NCI-H1092 treated with DMSO at 0.1 percent for 48 hours (cell line): ENCODE measurements around the gene CELA2A.
"Not testable (repeated sequence)": the region's sequence is repeated elsewhere in the genome, so short reads cannot be mapped to it uniquely, and the experiment has no call there.

Experiments used
- DNase-seq: peaks from one replicate; lab custom pipeline; 2025; lab: John Stamatoyannopoulos, UW

The CELA2A gene

DNA sequence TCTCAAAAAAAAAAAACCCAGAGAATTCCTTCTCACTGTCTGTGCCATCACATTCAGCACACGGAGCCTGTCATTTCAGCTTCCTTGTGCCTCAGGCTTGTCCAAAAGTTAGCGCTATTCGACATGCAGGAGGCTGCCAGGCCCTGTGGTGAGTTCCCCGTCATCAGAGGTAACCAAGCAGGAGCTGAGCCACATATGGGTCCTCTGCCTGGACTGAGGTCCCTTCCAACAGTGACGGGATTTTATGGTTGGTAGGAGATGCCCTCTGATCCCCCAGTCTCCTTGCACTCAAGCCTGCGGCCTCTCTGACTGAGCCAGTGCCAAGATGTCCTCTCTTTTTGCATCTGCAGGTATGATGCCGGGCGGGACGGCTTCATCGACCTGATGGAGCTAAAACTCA lies 31.0 kb upstream of the CELA2A start:
- DNase-seq, result no peak

DNA sequence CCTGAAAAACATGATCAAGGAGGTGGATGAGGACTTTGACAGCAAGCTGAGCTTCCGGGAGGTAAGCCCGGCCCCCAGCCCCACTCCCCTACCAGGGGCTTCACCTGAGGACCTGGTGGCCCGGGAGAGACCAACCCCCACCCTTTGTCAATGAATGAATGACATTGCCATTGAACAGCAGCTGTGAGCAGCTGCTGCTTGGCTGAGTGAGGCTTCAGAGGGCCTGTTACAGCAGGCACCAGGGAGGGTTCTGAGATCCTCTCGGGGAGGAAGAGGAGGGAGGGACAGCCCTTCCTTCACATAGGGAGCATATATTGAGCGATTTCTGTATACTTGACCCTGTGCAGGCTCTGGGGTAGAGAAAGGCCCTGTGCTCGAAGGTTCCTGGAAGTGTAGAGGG lies 30.6 kb upstream of the CELA2A start:
- DNase-seq, result no peak

DNA sequence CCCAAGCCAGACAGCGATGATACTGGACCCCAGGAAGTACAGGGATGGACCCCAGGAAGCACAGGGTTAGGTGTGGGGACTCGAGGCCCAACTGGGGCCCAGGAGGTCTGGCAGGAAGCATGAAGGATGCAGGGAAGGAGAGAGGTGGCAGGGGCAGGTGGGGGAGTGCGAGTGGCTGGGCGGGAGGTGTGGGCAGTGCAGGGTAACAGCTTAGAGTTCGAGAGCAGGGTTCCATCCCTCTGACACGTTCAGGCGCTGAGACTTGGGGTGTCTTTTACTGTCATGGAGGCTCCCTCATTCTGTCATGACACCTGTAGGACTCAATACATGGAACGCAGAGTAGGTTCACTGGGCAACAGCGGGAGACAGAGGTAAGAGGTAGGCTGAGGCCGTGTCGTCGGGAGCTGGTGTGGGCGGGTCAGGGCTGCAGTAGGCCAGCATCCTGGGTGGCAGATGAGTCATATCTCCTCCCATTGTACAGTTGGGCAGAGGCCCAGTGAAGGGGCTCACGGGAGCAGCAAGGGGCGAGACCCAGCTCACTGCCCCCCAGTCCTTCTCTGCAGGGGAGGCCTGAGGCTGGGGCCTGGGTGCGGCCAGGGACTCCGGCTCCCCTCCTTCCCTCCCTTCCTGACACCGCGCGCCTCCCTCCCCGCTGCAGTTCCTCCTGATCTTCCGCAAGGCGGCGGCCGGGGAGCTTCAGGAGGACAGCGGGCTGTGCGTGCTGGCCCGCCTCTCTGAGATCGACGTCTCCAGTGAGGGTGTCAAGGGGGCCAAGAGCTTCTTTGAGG lies 29.8 kb upstream of the CELA2A start:
- DNase-seq, result no peak

DNA sequence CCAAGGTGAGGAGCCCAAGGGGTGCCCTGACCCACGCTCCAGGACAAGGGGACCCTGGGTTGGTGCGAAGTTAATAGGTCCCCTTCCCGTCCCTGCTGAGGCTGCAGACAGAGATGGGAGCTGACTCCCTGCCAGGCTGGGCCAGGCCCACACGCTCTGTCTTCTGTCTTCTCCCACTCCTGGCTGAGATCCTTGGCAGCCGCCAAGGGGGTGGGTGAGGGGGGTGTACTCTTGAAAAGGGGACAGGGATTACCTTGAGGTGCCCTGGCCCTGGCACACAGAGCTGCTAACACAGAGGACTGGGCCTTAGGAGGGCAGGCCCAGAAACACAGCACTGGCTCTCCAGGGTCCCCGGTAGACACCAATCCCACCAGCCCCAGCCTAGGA lies 29.3 kb upstream of the CELA2A start:
- no peak for DNase-seq

DNA sequence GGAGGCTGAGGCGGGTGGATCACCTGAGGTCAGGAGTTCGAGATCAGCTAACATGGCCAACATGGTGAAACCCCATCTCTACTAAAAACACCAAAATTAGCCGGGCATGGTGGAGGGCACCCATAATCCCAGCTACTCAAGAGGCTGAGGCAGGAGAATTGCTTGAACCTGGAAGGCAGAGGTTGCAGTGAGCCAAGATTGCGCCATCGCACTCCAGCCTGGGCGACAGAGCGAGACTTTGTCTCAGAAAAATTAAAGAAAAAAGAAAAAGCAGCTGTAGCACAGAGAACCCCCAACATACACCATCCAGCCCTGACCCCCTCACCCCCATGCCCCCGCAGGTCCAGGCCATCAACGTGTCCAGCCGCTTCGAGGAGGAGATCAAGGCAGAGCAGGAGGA lies 28.3 kb upstream of the CELA2A start:
- not testable (repeated sequence) for DNase-seq

DNA sequence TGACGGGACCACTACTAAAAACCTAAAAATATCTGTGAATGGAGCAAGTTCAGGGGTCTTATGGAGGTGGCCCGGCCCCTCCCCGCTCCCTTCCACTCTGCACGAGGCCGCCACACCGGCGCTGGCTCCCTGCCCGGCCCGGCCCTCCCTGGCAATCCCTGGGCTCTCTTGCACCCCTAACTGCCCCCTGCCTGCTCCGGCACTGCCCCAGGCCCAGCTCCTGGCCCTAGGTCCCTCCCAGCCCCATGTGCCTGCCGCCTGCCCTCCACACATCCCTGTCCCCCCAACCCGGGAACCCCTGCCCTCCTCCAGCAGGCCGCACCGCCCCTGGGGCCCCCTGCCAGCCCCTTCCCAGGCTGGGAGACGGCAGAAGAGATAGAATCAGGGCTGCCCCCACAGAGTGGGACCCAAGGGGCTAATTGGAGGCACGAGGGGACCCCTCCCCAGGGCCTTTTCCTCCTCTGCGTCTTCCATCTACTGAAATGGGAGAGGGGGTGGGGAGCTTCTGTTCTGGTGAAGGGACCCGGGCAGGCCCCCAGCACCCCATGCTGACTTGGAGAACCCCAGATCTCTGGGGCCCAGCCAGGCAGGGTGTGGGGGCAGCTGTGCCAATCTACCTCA lies 27.6 kb upstream of the CELA2A start:
- DNase-seq, result no peak

DNA sequence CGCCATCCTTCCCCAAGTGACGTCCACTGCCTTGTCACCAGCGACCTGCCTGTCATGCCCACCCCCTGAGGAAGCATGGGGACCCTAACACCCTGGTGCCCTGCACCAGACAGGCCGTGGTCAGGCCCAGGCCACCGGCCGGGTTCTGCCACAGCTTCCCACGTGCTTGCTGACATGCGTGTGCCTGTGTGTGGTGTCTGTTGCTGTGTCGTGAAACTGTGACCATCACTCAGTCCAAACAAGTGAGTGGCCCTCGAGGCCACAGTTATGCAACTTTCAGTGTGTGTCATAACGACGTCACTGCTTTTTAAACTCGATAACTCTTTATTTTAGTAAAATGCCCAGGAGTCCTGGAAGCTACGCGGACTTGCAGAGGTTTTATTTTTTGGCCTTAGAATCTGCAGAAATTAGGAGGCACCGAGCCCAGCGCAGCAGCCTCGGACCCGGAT lies 26.8 kb upstream of the CELA2A start:
- DNase-seq, result no peak

DNA sequence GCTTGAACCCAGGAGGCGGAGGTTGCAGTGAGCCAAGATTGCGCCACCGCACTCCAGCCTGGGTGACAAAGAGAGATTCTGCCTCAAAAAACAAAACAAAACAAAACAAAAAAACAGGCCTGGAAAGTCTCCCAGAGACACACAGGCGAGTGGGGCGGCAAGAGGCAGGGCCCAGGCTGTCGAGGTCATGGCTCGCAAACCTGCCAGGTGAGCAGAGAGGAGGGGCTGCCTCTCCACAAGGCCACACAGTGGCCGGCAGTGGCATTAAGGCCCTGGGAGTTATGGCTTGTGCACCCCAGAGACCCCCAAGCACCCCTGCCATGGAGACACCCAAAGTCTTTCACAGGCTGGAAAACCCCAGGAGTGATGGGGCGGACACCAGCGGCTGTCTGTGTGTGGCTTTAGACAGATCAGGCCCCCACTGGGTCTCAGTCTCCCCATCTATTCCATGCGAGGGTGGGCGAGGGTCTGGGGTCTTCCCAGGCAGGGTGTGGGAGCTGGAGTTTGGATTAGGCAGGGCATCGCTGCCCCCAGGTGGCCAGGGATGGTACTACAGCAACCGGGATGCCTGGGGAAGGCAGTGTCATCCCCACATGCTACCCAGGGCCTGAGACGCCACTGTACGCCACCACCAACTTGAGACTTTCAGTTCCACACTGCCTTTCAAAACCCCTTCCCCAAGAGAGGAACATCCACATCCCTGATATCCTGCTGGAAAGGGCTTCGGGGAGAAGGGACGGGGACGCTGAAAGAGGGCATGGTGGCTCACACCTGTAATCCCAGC lies 25.6 kb upstream of the CELA2A start:
- DNase-seq, result peak; percentile 45

DNA sequence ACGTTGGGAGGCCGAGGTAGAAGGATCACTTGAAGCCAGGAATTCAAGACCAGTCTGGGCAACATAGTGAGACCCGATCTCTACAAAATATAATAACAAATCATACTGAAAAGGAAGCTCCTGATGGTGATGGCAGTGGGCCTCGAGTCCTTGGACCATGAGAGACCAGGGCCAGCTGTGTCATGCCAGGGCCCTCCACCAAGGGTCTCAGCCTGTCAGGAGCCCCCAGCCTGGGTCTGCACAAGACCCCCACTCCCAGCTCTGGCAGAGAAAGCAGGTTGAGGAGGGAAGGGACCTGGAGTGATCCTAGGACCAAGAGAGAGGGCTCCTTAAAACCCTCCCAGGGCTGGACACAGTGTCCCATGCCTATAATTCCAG lies 25.0 kb upstream of the CELA2A start:
- DNase-seq, result no peak

DNA sequence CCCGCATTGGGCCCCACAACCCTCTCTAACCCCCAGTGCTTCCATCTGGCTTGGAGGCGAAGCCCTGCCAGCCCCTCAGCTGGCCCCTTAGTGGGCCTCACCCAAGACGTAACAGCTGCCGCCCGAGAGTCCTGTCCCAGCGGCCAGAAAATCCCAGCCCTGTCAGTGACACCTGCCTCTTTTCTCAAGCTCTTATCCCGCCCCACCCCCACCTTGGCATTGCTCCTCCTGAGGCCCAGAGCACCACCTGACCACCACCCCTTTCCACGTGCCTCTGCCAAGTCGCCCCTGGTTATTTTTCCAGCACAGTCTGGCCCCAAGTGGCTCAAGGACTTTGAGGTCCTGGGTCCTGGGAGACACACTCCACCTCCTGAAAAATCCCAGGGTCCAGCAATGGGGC lies 24.2 kb upstream of the CELA2A start:
- DNase-seq, result peak; percentile 16

DNA sequence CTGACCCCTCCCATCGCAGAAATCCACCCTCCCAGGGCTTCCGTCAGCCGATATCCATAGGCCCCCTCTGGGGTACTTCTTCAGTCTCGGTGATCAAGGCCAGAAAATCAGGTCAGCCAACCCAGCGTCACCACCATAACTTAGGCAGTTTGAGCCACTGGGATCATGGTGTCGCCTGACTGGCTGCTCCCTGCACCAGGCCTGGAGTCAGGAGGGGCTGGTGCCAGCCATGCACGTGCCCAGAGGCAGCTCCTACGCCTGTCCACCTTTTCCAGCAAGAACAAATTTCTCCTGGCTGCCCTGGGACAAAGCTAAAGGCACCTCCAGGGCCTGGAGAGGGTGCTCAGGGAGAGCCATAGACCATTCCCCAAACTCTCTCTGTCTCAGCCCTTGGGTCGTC lies 23.1 kb upstream of the CELA2A start:
- no peak for DNase-seq

DNA sequence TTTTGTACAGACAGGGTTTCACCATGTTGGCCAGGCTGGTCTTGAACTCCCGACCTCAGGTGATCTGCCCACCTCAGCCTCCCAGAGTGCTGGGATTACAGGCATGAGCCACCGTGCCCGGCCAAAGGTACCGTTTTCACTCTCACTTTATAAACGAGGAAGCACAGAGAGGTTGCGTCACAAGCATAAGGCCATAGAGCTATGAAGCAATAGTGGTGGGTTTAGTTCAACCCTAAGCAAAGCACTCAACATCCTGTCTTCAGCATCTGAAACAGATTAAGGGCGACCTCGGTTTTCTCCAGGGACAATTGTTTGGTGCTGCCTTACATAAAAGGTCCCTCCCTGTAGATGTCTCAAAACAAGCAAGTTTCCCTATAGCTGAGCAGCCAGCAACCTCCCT lies 21.8 kb upstream of the CELA2A start:
- not testable (repeated sequence) for DNase-seq

DNA sequence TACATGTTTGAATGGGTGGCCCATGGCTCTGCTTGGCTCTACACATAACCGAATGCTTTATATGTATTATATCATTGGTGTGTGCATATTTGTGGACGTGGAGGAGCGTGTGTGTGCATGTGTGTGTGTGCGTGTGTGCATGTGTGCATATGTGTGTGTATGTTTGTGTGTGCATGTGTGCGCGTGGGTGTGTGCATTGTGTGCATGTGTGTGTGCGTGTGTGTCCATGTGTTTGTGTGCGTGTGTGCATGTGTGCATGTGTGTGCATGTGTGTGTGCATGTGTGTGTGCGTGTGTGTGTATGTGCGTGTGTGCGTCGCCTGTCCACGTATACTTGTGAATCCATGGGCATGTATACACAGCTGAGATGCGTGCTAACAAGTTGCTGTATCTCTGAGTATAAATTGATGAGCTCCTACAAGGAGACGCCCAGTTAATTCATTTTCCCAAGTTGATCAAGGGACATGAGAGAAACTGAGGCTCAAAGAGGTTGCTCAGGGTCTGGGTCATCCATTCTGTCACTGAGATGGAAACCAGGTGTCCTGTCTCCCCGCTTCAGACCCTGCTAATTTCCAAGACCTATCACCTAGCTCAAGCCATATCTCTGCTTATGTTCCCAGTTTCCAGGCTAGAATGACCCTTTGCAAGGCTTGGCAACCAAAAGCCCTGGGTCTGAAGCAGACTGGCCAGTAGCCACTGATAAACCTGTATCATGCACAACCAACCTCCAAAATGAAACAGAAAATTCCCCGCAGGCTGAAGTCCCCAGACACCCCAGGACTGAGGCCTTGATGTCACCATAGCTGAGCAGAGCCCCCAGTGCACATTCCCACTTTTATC lies 21.1 kb upstream of the CELA2A start:
- no peak for DNase-seq

DNA sequence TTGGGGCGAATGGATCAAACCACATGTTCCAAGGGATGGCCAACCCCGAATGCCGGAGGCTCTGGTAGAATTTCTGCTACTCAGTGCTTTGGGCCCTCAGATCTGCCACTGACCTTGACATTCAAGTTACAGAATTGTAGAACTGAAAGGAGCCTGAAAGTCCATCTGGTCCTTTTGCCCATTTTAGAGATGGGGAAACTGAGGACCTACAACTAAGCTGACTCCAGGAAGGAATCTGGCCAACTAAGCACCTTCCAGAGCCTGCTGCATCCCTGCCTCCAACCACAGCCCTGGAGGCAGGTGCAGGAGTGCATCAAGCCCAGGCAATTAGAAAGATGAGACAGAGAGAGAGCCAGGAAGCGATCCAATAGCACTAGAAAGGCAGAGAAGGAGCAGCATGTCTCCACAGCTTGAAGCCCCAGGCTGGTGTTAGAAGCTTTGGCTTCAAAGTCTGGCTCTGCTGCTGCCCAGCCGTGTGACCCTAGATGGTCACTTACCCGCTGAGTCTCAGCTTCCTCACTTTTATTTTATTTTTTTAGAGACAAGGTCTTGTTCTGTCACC lies 19.6 kb upstream of the CELA2A start:
- DNase-seq, result peak; percentile 30

DNA sequence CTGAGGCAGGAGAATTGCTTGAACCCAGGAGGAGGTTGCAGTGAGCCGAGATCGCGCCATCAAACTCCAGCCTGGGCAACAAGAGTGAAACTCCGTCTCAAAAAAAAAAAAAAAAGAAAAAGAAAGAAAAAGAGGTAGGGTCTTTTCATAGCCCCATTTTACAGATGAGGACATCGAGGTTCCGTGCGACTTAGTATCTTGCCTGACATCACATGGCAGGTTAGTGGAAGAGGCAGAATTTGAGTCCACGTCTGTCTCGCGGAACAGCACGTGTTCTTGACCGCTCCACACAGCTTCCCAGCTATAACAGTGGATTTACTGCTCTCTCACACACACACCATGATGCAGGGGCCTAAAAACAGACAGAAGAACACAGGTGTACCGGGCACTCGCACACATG lies 17.2 kb upstream of the CELA2A start:
- DNase-seq, result no peak

DNA sequence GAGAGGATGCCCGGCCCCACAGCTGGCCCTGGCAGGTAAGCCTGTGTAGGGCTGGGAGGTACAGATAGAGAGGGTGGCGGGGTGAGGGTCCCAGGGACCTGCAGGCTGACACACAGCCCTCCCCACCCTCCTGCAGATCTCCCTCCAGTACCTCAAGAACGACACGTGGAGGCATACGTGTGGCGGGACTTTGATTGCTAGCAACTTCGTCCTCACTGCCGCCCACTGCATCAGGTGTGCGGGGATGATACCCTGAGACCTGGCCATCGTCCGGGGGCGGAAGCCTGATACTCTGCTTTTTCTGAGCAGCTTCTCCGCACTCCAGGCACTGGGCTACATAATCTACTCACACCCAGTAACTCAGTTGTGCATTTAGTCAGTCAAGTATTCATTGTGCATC lies 16.2 kb upstream of the CELA2A start:
- no peak for DNase-seq

DNA sequence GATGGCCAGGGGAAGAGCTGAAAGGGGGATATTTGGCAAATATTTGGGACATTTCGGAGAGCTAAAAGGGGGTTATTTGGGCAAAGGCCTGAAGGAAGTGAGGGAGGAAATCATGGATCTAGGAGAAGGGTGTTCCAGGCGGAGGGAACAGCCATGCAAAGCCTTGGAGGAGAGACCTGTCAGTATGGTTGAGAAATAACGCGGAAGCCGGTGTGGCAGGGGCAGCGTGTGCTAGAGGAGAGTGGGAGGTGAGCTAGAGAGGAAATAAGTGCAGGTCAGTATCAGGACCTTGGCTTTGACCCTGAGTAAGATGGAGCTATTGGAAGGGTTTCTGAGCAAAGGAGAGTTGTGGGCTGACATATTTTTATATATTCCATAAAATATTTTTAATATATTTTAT lies 15.3 kb upstream of the CELA2A start:
- no peak for DNase-seq

DNA sequence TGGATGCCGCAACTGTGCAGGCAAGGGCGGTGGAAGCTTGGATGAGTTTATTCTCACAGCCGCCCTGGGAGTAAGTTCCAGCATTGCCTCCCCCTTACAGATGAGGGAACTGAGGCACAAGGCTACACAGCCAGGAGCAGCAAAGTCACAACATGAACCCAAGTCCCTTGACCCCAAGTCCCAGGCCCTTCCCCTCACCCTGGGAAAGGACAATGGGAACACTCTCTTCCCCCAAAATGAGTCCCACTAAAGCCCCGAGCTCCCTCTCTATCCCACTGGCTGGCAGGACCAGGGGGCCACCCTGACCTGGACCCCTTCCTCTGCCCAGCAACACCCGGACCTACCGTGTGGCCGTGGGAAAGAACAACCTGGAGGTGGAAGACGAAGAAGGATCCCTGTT lies 14.4 kb upstream of the CELA2A start:
- no peak for DNase-seq

DNA sequence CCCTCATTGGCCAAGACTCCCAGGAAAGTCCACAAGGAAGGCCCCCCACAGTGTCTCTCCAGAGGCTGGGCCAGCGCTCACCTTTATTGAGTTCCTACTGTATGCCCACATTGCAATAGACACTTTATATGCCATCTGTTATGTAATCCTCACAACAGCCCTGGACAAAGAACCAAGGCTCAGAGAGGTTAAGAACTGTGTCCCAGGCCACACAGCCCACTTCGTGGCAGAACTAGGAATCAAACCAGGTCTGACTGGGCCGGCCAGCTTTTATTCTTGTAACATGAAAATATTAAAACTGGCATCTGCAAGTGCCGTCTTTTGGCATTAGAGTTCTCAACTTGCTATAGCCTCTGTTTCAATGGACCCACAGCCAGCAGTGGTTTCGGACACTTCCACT lies 13.8 kb upstream of the CELA2A start:
- no peak for DNase-seq

DNA sequence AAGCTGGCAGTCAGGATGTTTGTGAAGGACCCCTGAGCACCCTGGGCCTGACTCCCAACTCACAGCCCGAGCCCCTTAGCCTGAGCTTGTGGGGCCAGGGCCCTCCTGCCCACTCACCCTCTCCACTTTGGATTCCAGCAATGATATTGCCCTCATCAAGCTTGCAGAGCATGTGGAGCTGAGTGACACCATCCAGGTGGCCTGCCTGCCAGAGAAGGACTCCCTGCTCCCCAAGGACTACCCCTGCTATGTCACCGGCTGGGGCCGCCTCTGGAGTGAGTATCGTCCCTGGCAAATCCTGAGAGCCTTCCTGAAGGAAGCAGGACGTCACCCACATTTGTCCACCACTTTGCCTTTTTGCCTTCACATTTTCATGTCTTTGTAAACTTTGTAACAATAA lies 13.3 kb upstream of the CELA2A start:
- no peak for DNase-seq

DNA sequence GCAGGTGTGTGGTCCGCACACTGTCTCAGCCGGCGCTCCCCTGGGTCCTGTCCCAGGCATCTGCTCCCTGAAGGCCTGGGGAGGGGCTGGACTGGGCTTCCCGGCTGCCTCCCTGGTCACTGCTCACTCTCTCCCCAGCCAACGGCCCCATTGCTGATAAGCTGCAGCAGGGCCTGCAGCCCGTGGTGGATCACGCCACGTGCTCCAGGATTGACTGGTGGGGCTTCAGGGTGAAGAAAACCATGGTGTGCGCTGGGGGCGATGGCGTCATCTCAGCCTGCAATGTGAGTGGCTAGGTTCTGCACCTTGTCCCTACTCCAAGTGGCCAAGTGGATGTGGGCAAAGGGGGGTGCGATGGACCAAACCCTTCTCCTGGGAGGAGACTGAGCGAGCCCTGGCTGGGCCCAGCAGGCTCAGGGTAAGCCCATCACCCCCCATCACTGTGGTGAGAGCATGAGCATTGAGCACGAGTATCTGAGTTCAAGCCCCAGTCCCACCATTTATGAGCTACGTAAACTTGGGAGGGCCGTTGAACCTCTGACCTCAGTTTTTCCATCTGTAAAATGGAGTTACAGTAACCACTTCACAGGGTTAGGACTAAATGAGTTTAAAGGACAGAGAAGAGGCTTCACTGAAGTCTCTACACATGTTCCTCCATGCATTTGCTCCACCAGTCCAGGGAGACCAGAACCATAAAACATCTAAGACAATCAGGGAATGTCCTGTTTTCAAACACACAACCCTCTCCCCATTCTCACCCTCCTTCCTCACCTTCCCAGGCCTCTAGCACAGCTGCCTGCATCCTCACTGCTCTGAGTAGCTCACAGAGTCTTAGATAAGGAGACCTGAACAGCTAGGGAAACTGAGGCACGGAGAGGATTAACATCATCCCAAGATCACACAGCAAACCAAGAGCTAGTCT lies 11.8 kb upstream of the CELA2A start:
- DNase-seq, result no peak
